ENCODE data around the gene SORCS3.

SORCS3 gene

GRCh38 chr10:104867966-104868598 lies 227.0 kb downstream of the SORCS3 start:
- no peak for DNase-seq

GRCh38 chr10:104872691-104873090 lies 231.6 kb downstream of the SORCS3 start:
- no peak for DNase-seq

- DNase-seq = no peak
Measured at GRCh38 chr10:104873161-104873560, 232.1 kb downstream of the SORCS3 start.

- DNase-seq = no peak
Measured at GRCh38 chr10:104875561-104875960, 234.5 kb downstream of the SORCS3 start.

GRCh38 chr10:104880624-104881398 lies 239.7 kb downstream of the SORCS3 start:
- no peak for DNase-seq

- DNase-seq = no peak
Measured at GRCh38 chr10:104881740-104882139, 240.7 kb downstream of the SORCS3 start.

- no peak for DNase-seq
Measured at GRCh38 chr10:104892879-104893617, 252.0 kb downstream of the SORCS3 start.

GRCh38 chr10:104893701-104894100 lies 252.6 kb downstream of the SORCS3 start:
- DNase-seq = no peak

GRCh38 chr10:104894681-104895080 lies 253.6 kb downstream of the SORCS3 start:
- DNase-seq = peak; percentile 1 to 53

GRCh38 chr10:104895541-104895940 lies 254.5 kb downstream of the SORCS3 start:
- DNase-seq = peak; percentile 51 to 64

GRCh38 chr10:104895981-104896380 lies 254.9 kb downstream of the SORCS3 start:
- peak; percentile 34 to 51 for DNase-seq

- peak in 1 of 2 experiments; percentile 14 for DNase-seq
Measured at GRCh38 chr10:104897696-104898095, 256.6 kb downstream of the SORCS3 start.

- DNase-seq = no peak
Measured at GRCh38 chr10:104899779-104900178, 258.7 kb downstream of the SORCS3 start.

- DNase-seq = no peak
Measured at GRCh38 chr10:104903433-104903832, 262.3 kb downstream of the SORCS3 start.

- no peak for DNase-seq
Measured at GRCh38 chr10:104904753-104905323, 263.7 kb downstream of the SORCS3 start.

GRCh38 chr10:104906112-104906511 lies 265.0 kb downstream of the SORCS3 start:
- DNase-seq = no peak

- DNase-seq = no peak
Measured at GRCh38 chr10:104907521-104907920, 266.4 kb downstream of the SORCS3 start.

GRCh38 chr10:104908581-104908980 lies 267.5 kb downstream of the SORCS3 start:
- no peak for DNase-seq

- DNase-seq = no peak
Measured at GRCh38 chr10:104910712-104911111, 269.6 kb downstream of the SORCS3 start.

GRCh38 chr10:104913390-104913789 lies 272.3 kb downstream of the SORCS3 start:
- DNase-seq = no peak

- no peak for DNase-seq
Measured at GRCh38 chr10:104920476-104920875, 279.4 kb downstream of the SORCS3 start.

GRCh38 chr10:104921763-104922162 lies 280.7 kb downstream of the SORCS3 start:
- DNase-seq = no peak

- DNase-seq = no peak
Measured at GRCh38 chr10:104922810-104923209, 281.7 kb downstream of the SORCS3 start.

All from NCI-H446 (cell line).